Sigmoid colon (tissue), 4 donors: ENCODE results near the gene SMIM35.

Experiments used
- EP300 ChIP-seq, 4 donors: sonication (generic); formaldehyde crosslinking; IDR thresholded peaks; one replicate each; pipeline ENCODE4 v1.6.1; 2017; ENCODE audit warnings: antibody characterized with exemption in 4 of 4
- POLR2A ChIP-seq, 2 donors: fragments of 450-650 bp; IDR thresholded peaks; one replicate each; pipeline ENCODE4 v1.6.1; 2016; ENCODE audit warnings: antibody characterized with exemption in 2 of 2, mild to moderate bottlenecking in 2 of 2, moderate library complexity in 2 of 2
- POLR2AphosphoS5 ChIP-seq, 4 donors: sonication (generic); formaldehyde crosslinking; IDR thresholded peaks; one replicate each; pipeline ENCODE4 v1.6.1; 2017; ENCODE audit warnings: antibody characterized with exemption in 4 of 4
- TF ChIP-seq, protein P1 (sequence below), 4 experiments: fragments of 450-650 bp in 3 of 4; fragments of 200-600 bp in 1 of 4; IDR thresholded peaks; one replicate each; pipeline ENCODE4 v1.5.1; 2016 to 2019; ENCODE audit warnings: antibody characterized with exemption in 4 of 4, mild to moderate bottlenecking in 3 of 4, moderate library complexity in 2 of 4

DNA sequence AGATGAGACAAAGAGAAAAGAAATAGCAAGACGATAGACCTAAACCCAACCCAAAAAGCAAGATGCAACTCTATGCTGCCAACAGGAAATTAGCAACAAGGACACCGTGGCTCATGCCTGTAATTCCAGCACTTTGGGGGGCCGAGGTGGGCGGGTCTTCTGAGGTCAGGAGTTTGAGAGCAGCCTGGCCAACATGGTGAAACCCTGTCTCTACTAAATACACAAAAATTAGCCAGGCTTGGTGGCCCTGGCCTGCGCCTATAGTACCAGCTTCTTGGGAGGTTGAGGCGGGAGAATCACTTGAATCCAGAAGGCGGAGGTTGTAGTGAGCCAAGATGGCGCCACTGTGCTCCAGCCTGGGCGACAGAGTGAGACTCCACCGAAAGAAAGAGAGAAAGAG, 124.9 kb downstream of the SMIM35 start:
- TF ChIP-seq, protein P1, sequence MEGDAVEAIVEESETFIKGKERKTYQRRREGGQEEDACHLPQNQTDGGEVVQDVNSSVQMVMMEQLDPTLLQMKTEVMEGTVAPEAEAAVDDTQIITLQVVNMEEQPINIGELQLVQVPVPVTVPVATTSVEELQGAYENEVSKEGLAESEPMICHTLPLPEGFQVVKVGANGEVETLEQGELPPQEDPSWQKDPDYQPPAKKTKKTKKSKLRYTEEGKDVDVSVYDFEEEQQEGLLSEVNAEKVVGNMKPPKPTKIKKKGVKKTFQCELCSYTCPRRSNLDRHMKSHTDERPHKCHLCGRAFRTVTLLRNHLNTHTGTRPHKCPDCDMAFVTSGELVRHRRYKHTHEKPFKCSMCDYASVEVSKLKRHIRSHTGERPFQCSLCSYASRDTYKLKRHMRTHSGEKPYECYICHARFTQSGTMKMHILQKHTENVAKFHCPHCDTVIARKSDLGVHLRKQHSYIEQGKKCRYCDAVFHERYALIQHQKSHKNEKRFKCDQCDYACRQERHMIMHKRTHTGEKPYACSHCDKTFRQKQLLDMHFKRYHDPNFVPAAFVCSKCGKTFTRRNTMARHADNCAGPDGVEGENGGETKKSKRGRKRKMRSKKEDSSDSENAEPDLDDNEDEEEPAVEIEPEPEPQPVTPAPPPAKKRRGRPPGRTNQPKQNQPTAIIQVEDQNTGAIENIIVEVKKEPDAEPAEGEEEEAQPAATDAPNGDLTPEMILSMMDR (IDR thresholded peaks at IDR 0.05): no peak
- TF ChIP-seq POLR2A (IDR thresholded peaks at IDR 0.05) (no peak), EP300 (IDR thresholded peaks at IDR 0.05) (no peak), POLR2AphosphoS5 (IDR thresholded peaks at IDR 0.05) (no peak)
